GM12878 (cell line): ENCODE measurements around the gene MLLT3. TPM values are rescaled to one million over a fixed set of nuclear protein-coding genes. Genes with fewer than 3 reads are reported as not detected.

Experiments used
- ATAC-seq: fragments of 200-7000 bp; cut with Tn5 transposase; 3 replicates; pipeline ENCODE4 v1.9.1; 2020; ENCODE audit warnings: mild to moderate bottlenecking, moderate library complexity
- BruUV-seq: library from RNA; stranded (reverse); fragments of 400-500 nt; replicated peaks from 2 replicates; lab custom pipeline; 2021; lab: Mats Ljungman, UMichigan
- CTCF ChIA-PET: fragments of 300-600 bp; sonication (Branson Sonifier 250); formaldehyde crosslinking; extraction: SDS; loops from one replicate; lab custom pipeline; 2021; ENCODE audit warnings: inconsistent platforms; lab: Yijun Ruan, JAX
- POLR2A ChIA-PET: fragments of 350-600 bp; formaldehyde crosslinking; extraction: SDS; loops from one replicate; lab custom pipeline; 2021; ENCODE audit warnings: inconsistent platforms; lab: Charles Lee
- RAD21 ChIA-PET: fragments of 300-600 bp; sonication (Branson Sonifier 250); formaldehyde crosslinking; loops from one replicate; lab custom pipeline; 2023; ENCODE audit warnings: antibody characterized with exemption; ENCODE audit not compliant: unreplicated experiment; lab: Charles Lee
- SMC1A ChIA-PET: fragments of 300-600 bp; sonication (Branson Sonifier 250); formaldehyde crosslinking; loops from one replicate; lab custom pipeline; 2023; ENCODE audit not compliant: unreplicated experiment, uncharacterized antibody; lab: Charles Lee
- DNase-seq: peaks from one replicate; pipeline ENCODE4 v3.0.0-alpha.2; 2011; ENCODE audit warnings: low read depth, low spot score
- FAIRE-seq: peaks from 3 replicates; lab custom pipeline; 2011; peaks lifted over from hg19 to GRCh38; lab: Jason Lieb, UNC
- H2AFZ ChIP-seq: 2 replicates; pipeline ENCODE4 v1.6.0; 2011; ENCODE audit warnings: low read depth, low read length, control low read depth; ENCODE audit not compliant: control insufficient read depth
- H3K27ac ChIP-seq: 2 replicates; pipeline ENCODE4 v1.5.1; 2011; ENCODE audit warnings: control low read depth; ENCODE audit not compliant: control insufficient read depth, insufficient read depth
- H3K27me3 ChIP-seq, 2 experiments: replicated peaks in 1 of 2; 2 replicates each; pipeline versions ENCODE4 v1.6.0 to v1.6.1; 2011; ENCODE audit warnings: low read length in 1 of 2; ENCODE audit not compliant: control insufficient read depth in 2 of 2, insufficient read depth in 2 of 2
- H3K36me3 ChIP-seq, 2 experiments: 2 replicates each; pipeline ENCODE4 v1.5.1; 2011; ENCODE audit warnings: low read length in 1 of 2; ENCODE audit not compliant: control insufficient read depth in 2 of 2, insufficient read depth in 2 of 2
- H3K4me1 ChIP-seq: 2 replicates; pipeline ENCODE4 v1.6.1; 2011; ENCODE audit warnings: mild to moderate bottlenecking, low read length, moderate library complexity, mixed read lengths; ENCODE audit not compliant: control insufficient read depth, insufficient read depth
- H3K4me2 ChIP-seq: 2 replicates; pipeline ENCODE4 v1.6.0; 2011; ENCODE audit warnings: control low read depth; ENCODE audit not compliant: control insufficient read depth, insufficient read depth
- H3K4me3 ChIP-seq: fragments of 200-600 bp; sonication (generic); 2 replicates; pipeline ENCODE4 v1.5.1; 2016
- H3K79me2 ChIP-seq: 2 replicates; pipeline ENCODE4 v1.6.0; 2011; ENCODE audit warnings: low read length; ENCODE audit not compliant: control insufficient read depth, insufficient read depth
- H3K9ac ChIP-seq: 2 replicates; pipeline ENCODE4 v1.8.0; 2011; ENCODE audit warnings: low read length, control low read depth, mixed read lengths; ENCODE audit not compliant: control insufficient read depth, insufficient read depth
- H3K9me3 ChIP-seq: replicated peaks from 3 replicates; pipeline ENCODE4 v1.5.1; 2011; ENCODE audit warnings: mild to moderate bottlenecking, low read length; ENCODE audit not compliant: control insufficient read depth, insufficient read depth
- H4K20me1 ChIP-seq: 2 replicates; pipeline ENCODE4 v1.6.0; 2011; ENCODE audit not compliant: control insufficient read depth, insufficient read depth
- BCL11A ChIP-seq: IDR thresholded peaks from 2 replicates; pipeline ENCODE4 v1.6.1; 2011; ENCODE audit warnings: low read depth, low read length
- BMI1 ChIP-seq: fragments of 450-650 bp; IDR thresholded peaks from 2 replicates; pipeline ENCODE4 v1.6.1; 2016; ENCODE audit warnings: mild to moderate bottlenecking, moderate library complexity, borderline replicate concordance
- CHD2 ChIP-seq: IDR thresholded peaks from 2 replicates; pipeline ENCODE4 v1.6.1; 2011; ENCODE audit warnings: low read depth, low read length, improper control_type of control experiment, borderline replicate concordance
- DPF2 ChIP-seq: fragments of 450-650 bp; IDR thresholded peaks from 2 replicates; pipeline ENCODE4 v1.6.1; 2017; ENCODE audit warnings: mild to moderate bottlenecking
- E2F4 ChIP-seq: IDR thresholded peaks from 2 replicates; pipeline ENCODE4 v1.6.1; 2012; ENCODE audit warnings: low read depth, low read length, improper control_type of control experiment
- EP300 ChIP-seq, 2 experiments: fragments of 150-350 bp in 1 of 2; IDR thresholded peaks; 2 replicates each; pipeline ENCODE4 v1.6.1; 2011 to 2012; ENCODE audit warnings: low read depth in 2 of 2, low read length in 2 of 2, borderline replicate concordance in 1 of 2, improper control_type of control experiment in 1 of 2, inconsistent platforms in 1 of 2; ENCODE audit not compliant: control insufficient read depth in 1 of 2
- GABPA ChIP-seq: IDR thresholded peaks from 2 replicates; pipeline ENCODE4 v1.6.1; 2014; ENCODE audit warnings: antibody characterized with exemption, low read depth, mild to moderate bottlenecking, inconsistent platforms
- KAT2A ChIP-seq: conservative IDR thresholded peaks from 2 replicates; pipeline ENCODE4 v1.6.1; 2011; ENCODE audit warnings: low read depth, low read length; ENCODE audit not compliant: control insufficient read depth
- MEF2B ChIP-seq: fragments of 450-650 bp; IDR thresholded peaks from 2 replicates; pipeline ENCODE4 v1.6.1; 2018; ENCODE audit warnings: mild to moderate bottlenecking, moderate library complexity; ENCODE audit not compliant: partially characterized antibody, poor library complexity, severe bottlenecking
- MXI1 ChIP-seq: fragments of 150-350 bp; IDR thresholded peaks from 2 replicates; pipeline ENCODE4 v1.6.1; 2011; ENCODE audit warnings: low read depth, mild to moderate bottlenecking, inconsistent platforms, low read length, improper control_type of control experiment
- RFX5 ChIP-seq: IDR thresholded peaks from 2 replicates; pipeline ENCODE4 v1.6.1; 2011; ENCODE audit warnings: low read depth, low read length, improper control_type of control experiment
- SREBF1 ChIP-seq: IDR thresholded peaks from 2 replicates; pipeline ENCODE4 v1.6.1; 2012; ENCODE audit warnings: mild to moderate bottlenecking, low read length
- TBL1XR1 ChIP-seq: IDR thresholded peaks from 2 replicates; pipeline ENCODE4 v1.6.1; 2012; ENCODE audit warnings: low read depth, low read length, improper control_type of control experiment
- WRNIP1 ChIP-seq: IDR thresholded peaks from 2 replicates; pipeline ENCODE4 v1.6.1; 2011; ENCODE audit warnings: low read depth, low read length, improper control_type of control experiment, borderline replicate concordance
- YY1 ChIP-seq: IDR thresholded peaks from 2 replicates; pipeline ENCODE4 v1.6.1; 2011; ENCODE audit warnings: low read depth, mild to moderate bottlenecking, low read length
- ZNF384 ChIP-seq: IDR thresholded peaks from 2 replicates; pipeline ENCODE4 v1.6.1; 2012; ENCODE audit warnings: low read depth, mild to moderate bottlenecking, low read length, improper control_type of control experiment, borderline replicate concordance
- ZNF687 ChIP-seq: fragments of 450-650 bp; IDR thresholded peaks from 2 replicates; pipeline ENCODE4 v1.6.1; 2017; ENCODE audit warnings: mild to moderate bottlenecking, moderate library complexity
- WGBS: methylation state at CpG from one replicate; pipeline ENCODE4 v1.1.6; 2016; ENCODE audit warnings: low lambda C conversion rate; ENCODE audit not compliant: insufficient replicate concordance, insufficient coverage; ENCODE audit errors: missing lambda C conversion rate; 5-methylcytosine and 5-hydroxymethylcytosine counted together
- in situ Hi-C: fragments of 300-500 bp; cut with MboI; formaldehyde crosslinking; loops from 9 replicates; pipeline ENCODE4 v1.14.3; 2018; ENCODE audit warnings: mixed read lengths
- intact Hi-C: fragments of 100-400 bp; cut with micrococcal nuclease; formaldehyde crosslinking; loops from one replicate; pipeline ENCODE4 v1.14.2; 2022; ENCODE audit not compliant: unreplicated experiment
- polyA plus RNA-seq, 11 experiments: library from polyadenylated mRNA; depleted of rRNA in 4 of 11; unstranded in 6 of 11; stranded (reverse) in 5 of 11; fragments of >200 nt; fragmentation: Nextera tagmentation in 4 of 11; fragmentation: Illumina TruSeq in 1 of 11; extraction: Ambion mirVana in 4 of 11; extraction: Trizol in 1 of 11; gene quantifications; 1 replicate in 1 of 11; 2 replicates in 10 of 11; pipeline versions ENCODE4 v1.2.1 to v1.2.3, GENCODE V29; 2011 to 2016; ENCODE audit warnings: inconsistent platforms in 2 of 11, missing spikeins in 2 of 11, low read depth in 1 of 11
- total RNA-seq, 4 experiments: library from RNA; depleted of rRNA in 3 of 4; stranded (reverse); fragments of >200 nt in 3 of 4; fragmentation: Illumina TruSeq in 1 of 4; extraction: Trizol in 1 of 4; gene quantifications; 2 replicates each; pipeline versions ENCODE4 v1.2.1 to v1.2.3, GENCODE V29; 2013 to 2021

Gene MLLT3
- total and polyA plus RNA-seq, 10 of the 15 experiments (the other 5 are each of a cell fraction or from before 2014, with no cell fraction given): 17.7 to 72.3 (median 35.6) TPM

GRCh38 chr9:20495098-20495497 is 127.2 kb downstream of the MLLT3 start:
- ChIA-PET CTCF (interaction anchor here (0.9 to 1.2 kb wide), 2 partner anchors 14 to 128 kb away, joined by 3 to 4 read pairs; no protein-coding TSS in a partner anchor), POLR2A (interaction anchor here (0.7 kb wide), 1 partner anchor 12 kb away, joined by 3 read pairs; no protein-coding TSS in a partner anchor), SMC1A (interaction anchor here (0.8 to 2.3 kb wide), 5 partner anchors 9 to 446 kb away, joined by 3 to 4 read pairs (median 3); no protein-coding TSS in a partner anchor), RAD21 (no interaction called here)
- no TSS peak for BruUV-seq
- in situ Hi-C loops: no loop called here
- Histone ChIP-seq H3K4me1 (peaks cover 8% of the 10 kb centered on the region), H3K9ac (no peak overlapping the region), H4K20me1 (no peaks in the 10 kb centered on the region), H2AFZ (no peak overlapping the region), H3K9me3 (no peaks in the 10 kb centered on the region; the same call in 2 of the 3 replicates), H3K4me3 (no peak overlapping the region), H3K27me3 (no peaks in the 10 kb centered on the region), H3K36me3 (no peaks in the 10 kb centered on the region), H3K27ac (no peak overlapping the region)
- DNase-seq (no peak), ATAC-seq (no peak), FAIRE-seq (no peak)
- 24% methylated on average over 3 of the region's 3 CpGs for WGBS
- intact Hi-C loops: no loop called here
- TF ChIP-seq TBL1XR1 (no peak), ZNF687 (no peak), DPF2 (no peak), MXI1 (no peak), BCL11A (no peak), YY1 (no peak), CHD2 (no peak), SREBF1 (no peak), RFX5 (no peak), ZNF384 (no peak), BMI1 (no peak), MEF2B (no peak), WRNIP1 (no peak), KAT2A (no peak), E2F4 (no peak), GABPA (no peak), EP300 (IDR thresholded peaks at IDR 0.05; ENCODE audit: borderline replicate concordance in 1 of 2, control insufficient read depth in 1 of 2, low read depth in 2 of 2, low read length in 2 of 2) (no peak)
- TF ChIP-seq, all 136 proteins: peak for 0
- Histone ChIP-seq H3K79me2 (peaks cover 10% of the 10 kb centered on the region), H3K4me2 (no peak overlapping the region)
